COLO668 (cell line): ENCODE measurements around the gene COX20.
A peak's percentile ranks its signal among the peaks of the same experiment; 100 is the strongest.
"Not testable (repeated sequence)": the region's sequence is repeated elsewhere in the genome, so short reads cannot be mapped to it uniquely, and the experiment has no call there.

Experiments used
- DNase-seq: peaks from one replicate; lab custom pipeline; 2025; ENCODE audit not compliant: unreplicated experiment; lab: John Stamatoyannopoulos, UW

The COX20 gene

GRCh38 chr1:244835276-244836134, at the start of gene COX20:
TSS of gene COX20 (plus strand) at chr1:244835658. CDS start at chr1:244835715, 57 bp downstream.
- peak; percentile 98 for DNase-seq

GRCh38 chr1:244788493-244789275, 46.8 kb upstream of the COX20 start:
- no peak for DNase-seq

GRCh38 chr1:244789276-244789580, 46.2 kb upstream of the COX20 start:
- DNase-seq: no peak

- DNase-seq: no peak
These were observed 45.7 kb upstream of the COX20 start for GRCh38 chr1:244789731-244790130.

- no peak for DNase-seq
These were observed 44.4 kb upstream of the COX20 start for GRCh38 chr1:244791061-244791460.

- no peak for DNase-seq
These were observed 43.1 kb upstream of the COX20 start for GRCh38 chr1:244792188-244792850.

GRCh38 chr1:244794071-244794470, 41.4 kb upstream of the COX20 start:
- DNase-seq: no peak

GRCh38 chr1:244794516-244794915, 40.9 kb upstream of the COX20 start:
- not testable (repeated sequence) for DNase-seq

- DNase-seq: peak; percentile 60
These were observed 38.6 kb upstream of the COX20 start for GRCh38 chr1:244796719-244797406.

- no peak for DNase-seq
These were observed 34.6 kb upstream of the COX20 start for GRCh38 chr1:244800821-244801220.

GRCh38 chr1:244801246-244801645, 34.2 kb upstream of the COX20 start:
- DNase-seq: peak; percentile 58

- DNase-seq: no peak
These were observed 33.4 kb upstream of the COX20 start for GRCh38 chr1:244802041-244802440.

GRCh38 chr1:244802556-244803239, 32.8 kb upstream of the COX20 start:
- no peak for DNase-seq

- no peak for DNase-seq
These were observed 30.6 kb upstream of the COX20 start for GRCh38 chr1:244804841-244805240.

GRCh38 chr1:244807138-244807537, 28.3 kb upstream of the COX20 start:
- DNase-seq: no peak

- DNase-seq: no peak
These were observed 25.2 kb upstream of the COX20 start for GRCh38 chr1:244810221-244810620.

GRCh38 chr1:244813327-244813726, 22.1 kb upstream of the COX20 start:
- DNase-seq: no peak

GRCh38 chr1:244815600-244816099, 19.8 kb upstream of the COX20 start:
- no peak for DNase-seq

GRCh38 chr1:244817415-244817894, 18.0 kb upstream of the COX20 start:
- DNase-seq: no peak

- DNase-seq: no peak
These were observed 15.3 kb upstream of the COX20 start for GRCh38 chr1:244820131-244820530.
